ENCODE data around the gene CUX1.
"Not testable (repeated sequence)": the region's sequence is repeated elsewhere in the genome, so short reads cannot be mapped to it uniquely, and the experiment has no call there.

Gene CUX1

GRCh38 chr7:102284399-102284798 is 467.0 kb downstream of the CUX1 start:
- DNase-seq, result peak; percentile 81

- DNase-seq, result peak; percentile 76
These were observed 467.6 kb downstream of the CUX1 start for GRCh38 chr7:102284891-102285539.

DNA sequence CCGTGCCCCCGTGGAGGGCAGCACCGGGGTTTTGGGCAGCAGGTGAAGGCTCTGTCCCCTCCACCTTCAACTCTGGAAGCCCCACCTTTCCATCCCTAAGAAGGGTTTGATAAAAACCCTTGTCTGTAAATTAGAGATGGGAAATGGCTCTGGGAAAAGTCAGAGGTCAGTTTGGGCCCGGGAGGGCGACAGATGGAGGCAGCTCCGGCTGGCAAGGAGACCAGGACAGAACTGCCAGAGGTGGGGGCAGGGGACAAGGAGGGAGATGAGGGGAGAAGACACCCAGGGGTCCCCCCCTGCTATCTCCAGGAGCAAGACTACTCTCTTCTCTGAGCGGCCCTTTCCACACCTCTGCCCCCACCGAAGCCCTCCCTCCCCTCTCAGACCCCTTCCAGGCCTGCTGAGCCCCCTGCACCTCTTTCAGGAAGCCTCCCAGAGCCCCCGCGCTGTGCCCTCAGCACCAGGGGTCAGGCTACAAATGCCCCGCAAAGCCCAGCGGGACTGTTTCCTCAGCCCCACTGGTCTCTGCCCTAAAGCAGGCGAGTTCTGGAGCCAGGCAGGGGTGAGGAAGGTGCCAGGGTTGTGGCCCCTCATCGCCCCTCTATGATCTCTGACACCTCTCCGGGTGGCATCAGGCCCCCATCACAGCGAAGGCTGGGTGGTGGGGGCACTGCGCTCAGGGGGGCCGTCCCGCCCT is 468.3 kb downstream of the CUX1 start:
- peak; percentile 73 for DNase-seq

DNA sequence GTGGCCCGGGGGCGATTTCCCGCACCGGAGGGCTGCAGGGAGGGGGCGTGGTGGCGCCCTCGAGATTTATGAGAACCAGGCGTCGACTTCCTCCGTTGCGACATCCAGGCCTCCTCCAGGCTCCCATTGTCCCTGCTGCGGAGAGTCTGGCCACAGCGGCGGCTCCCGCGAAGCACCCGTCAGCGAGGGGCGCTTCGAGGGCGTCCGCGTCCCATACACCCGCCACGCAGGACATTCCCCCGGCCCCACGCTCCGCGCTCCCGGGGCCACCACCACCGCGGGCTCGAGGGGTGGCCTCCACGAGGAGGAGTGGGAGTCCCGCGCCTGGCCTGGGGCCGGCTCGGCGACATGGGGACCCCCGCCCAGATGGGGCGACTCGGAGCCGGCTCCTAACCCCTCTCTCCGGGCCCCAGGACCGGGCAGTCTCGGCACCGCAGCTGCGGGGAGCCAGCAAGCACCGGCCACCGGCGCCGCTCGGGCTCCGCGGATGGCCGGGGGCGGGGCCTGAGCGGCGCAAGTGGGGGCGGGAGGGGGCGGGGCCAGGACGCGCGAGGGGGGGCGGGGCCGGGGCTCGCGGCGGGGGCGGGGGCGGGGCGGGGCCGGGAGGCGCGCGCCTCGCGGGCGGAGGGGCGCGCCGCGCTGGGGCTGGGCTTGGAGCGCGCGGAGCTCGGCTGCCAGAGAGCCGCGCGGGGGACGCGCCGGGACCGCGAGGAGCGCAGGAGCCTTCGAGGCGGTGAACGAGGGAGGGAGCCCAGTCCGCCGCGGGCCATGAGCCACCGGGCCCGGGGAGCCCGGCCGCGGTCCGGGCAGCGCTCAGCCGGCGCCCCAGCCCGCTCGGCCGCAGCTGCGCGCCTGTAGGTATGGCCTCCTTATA is 469.0 kb downstream of the CUX1 start, which contains the start of gene SH2B2:
TSS of gene SH2B2 (plus strand) at position 632 of the 874 bp plus-strand sequence. CDS start 13,683 bp downstream, outside the sequence.
- peak; percentile 93 for DNase-seq

GRCh38 chr7:102287111-102287980 is 469.9 kb downstream of the CUX1 start:
- DNase-seq, result peak; percentile 72

GRCh38 chr7:102287981-102288278 is 470.5 kb downstream of the CUX1 start:
- no peak for DNase-seq

GRCh38 chr7:102288285-102288930 is 471.0 kb downstream of the CUX1 start:
- DNase-seq, result no peak

DNA sequence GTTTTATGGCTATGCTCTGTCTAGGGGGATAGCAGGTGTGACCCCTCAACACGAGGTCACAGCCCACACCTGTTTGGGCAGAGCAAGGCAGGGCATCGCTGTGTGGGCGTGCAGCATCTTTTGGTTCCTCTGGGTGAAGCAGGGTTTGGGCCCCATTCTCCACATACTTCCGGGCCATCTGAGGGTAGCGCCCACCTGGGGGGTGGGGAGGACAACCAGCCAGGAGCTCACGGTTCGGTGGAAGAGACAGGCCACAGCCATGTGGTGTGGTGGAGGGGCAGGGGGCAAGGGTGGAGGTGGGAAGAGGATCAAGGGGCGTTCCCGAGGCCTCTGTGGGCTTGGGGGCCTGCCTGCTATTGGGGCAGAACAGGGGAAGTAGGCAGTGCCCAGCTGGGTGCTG is 471.6 kb downstream of the CUX1 start:
- no peak for DNase-seq

DNA sequence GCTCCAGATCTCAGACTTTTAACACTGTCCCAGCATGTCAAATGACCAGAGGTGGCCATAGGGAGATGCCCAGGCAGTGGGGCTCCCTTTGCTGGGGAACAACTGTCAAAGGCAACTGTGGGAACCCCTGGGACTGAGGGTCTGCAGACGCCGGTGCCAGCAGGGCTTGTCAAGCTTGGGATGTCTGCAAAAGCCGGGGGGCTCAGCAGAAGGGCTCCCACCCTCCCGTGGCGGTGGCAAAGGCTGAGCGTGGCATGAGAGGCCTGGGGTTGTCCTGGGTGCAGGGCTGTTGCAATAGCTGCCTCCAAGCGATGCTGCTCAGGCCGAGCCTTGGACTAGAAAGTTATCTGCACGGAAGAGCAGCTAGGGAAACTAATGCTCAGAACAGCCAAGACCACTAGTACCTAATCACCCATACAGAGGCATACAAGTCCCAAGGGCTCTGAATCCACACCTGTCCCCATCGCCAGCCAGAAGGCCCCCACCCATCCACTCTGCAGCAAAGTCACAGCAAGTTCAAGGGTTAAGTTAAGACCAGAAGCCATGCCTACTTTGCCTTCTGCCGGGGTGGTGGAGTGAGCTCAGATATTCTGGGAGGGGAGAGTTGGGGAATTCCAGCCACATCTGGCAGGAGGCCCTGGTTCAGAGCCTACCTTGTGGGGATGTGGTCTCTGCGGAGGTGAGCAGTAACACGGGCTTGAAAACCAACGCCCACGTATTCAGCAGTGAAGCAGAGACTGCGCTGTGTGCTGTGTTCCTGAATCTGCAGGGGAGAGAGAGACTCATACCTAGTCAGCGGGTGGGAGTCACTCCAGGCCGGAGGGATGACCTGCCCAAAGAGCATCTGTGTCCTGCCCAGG is 473.9 kb downstream of the CUX1 start:
- no peak for DNase-seq

- DNase-seq, result no peak
These were observed 474.5 kb downstream of the CUX1 start for GRCh38 chr7:102291916-102292267.

GRCh38 chr7:102292813-102293798 is 475.7 kb downstream of the CUX1 start:
- no peak for DNase-seq

GRCh38 chr7:102294589-102294988 is 477.2 kb downstream of the CUX1 start:
- no peak for DNase-seq

DNA sequence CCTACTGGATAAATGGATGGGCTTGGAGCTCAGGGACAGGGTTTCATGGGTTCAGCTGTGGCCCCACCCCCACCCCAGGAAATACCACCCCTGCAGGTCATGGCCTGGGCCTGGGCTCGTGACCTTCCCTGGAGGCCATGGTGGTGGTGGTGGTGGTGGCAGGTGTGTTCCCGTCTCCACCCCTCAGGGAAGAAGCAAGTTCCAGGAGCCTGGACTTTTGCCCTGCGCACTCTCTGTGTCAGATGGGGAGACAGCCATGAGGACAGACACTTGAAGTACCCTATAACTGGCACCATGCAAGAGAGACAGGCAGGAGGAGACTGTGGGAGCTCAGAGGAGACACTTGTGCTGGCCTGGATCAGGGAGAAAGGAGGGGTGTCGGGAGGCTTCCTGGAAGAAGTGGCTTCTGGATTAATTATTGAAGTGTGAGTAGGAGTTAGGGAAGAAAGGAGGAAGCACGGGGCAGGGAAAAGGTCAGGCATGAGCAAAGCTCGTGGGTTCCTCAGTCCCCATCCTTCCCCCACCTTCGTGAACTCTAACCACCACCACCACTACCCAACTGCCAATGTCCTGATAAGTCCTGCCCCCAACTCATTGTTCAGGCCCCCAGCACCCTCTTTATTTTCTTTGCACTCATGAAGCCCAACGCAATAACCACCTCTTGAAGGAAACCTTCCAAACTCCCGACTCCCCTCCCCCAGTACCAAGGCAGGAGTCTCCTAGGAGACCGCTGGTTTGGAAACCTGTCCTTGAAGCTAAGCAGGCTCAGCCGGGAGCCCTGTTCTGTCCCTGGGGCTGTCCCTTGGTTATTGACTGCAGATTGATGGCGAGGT is 478.1 kb downstream of the CUX1 start:
- DNase-seq, result no peak

GRCh38 chr7:102296179-102296438 is 478.7 kb downstream of the CUX1 start:
- no peak for DNase-seq

- no peak for DNase-seq
These were observed 479.1 kb downstream of the CUX1 start for GRCh38 chr7:102296514-102296913.

DNA sequence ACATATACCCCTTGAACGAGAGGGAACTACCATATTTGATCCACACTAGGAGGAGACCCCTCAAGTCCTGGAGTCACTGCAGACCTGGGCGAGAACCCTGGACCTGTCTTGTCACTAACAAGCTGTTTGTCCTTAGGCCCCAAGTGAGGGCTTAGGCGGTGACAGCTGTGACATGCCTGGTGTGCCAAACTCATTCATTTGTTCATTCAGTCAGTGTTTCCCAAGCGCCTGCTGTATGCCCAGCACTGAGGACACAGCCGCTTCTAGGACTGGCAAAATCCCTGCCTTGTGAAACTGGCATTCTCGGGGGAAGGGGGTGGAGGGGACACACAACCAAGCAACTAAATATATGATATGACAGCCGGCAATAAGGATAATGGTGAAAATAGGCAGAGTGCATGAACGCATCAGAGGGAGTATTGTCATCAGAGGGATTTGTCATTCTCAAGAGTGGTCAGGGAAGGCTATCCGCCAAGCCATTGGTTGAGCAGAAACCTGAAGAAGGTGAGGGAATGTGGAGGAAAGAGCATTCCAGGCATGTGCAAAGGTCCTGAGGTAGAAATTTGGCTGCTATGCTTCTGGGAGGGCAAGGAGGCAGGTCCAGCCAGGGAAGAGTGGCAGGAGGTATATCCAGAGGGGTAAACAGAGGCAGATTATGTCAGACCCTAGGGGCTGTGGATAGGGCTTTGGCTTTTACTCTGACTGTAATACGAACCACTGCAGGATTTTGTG is 480.2 kb downstream of the CUX1 start:
- no peak for DNase-seq

- DNase-seq, result no peak
These were observed 483.3 kb downstream of the CUX1 start for GRCh38 chr7:102300643-102301221.

DNA sequence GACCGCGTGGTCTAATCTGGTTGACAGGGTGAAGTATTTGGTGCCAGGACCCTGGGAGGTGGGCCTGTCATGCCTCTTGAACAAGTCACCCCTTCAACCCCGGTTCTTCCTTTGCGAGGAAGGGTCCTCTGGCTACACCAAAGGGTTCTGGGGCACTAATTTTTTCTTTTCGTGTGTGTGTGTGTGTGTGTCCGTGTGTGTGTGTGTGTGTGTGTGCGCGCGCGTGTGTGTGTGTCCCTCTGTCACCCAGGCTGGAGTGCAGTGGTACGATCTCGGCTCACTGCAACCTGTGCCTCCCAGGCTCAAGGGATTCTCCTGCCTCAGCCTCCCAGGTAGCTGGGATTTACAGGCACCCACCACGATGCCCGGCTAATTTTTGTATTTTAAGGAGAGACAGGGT is 483.9 kb downstream of the CUX1 start:
- DNase-seq, result not testable (repeated sequence)

Measured in DMS53 (cell line).